ENCODE data around the gene ADH1B. TPM values are rescaled to one million over a fixed set of nuclear protein-coding genes. Genes with fewer than 3 reads are reported as not detected.
"Not testable (repeated sequence)": the region's sequence is repeated elsewhere in the genome, so short reads cannot be mapped to it uniquely, and the experiment has no call there.

ADH1B gene
- total RNA-seq, 1 donor from 2014 or later = 2.1 TPM

DNA sequence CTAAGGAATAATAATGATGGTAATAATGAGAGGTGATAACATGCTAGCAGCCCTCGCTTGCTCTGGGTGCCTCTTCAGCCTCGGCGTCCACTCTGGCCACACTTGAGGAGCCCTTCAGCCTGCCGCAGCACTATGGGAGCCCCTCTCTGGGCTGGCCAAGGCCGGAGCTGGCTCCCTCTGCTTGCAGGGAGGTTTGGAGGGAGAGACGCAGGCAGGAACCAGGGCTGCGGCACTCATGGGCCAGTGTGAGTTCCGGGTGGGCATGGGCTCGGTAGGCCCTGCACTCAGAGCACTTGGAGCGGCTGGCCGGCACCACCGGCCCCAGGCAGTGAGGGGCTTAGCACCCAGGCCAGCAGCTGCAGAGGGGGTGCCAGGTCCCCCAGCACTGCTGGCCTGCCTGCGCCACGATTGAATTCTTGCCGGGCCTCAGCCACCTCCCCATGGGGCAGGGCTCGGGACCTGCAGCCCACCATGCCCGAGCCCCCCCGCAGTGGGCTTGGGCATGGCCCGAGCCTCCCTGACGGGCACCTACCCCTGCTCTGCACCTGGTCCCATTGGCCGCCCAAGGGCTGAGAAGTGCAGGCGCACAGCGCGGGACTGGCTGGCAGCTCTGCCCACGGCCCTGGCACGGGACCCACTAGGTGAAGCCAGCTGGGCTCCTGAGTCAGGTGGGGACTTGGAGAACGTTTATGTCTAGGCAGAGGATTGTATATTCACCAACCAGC lies 38.4 kb upstream of the ADH1B start:
- TF ChIP-seq, protein P1, sequence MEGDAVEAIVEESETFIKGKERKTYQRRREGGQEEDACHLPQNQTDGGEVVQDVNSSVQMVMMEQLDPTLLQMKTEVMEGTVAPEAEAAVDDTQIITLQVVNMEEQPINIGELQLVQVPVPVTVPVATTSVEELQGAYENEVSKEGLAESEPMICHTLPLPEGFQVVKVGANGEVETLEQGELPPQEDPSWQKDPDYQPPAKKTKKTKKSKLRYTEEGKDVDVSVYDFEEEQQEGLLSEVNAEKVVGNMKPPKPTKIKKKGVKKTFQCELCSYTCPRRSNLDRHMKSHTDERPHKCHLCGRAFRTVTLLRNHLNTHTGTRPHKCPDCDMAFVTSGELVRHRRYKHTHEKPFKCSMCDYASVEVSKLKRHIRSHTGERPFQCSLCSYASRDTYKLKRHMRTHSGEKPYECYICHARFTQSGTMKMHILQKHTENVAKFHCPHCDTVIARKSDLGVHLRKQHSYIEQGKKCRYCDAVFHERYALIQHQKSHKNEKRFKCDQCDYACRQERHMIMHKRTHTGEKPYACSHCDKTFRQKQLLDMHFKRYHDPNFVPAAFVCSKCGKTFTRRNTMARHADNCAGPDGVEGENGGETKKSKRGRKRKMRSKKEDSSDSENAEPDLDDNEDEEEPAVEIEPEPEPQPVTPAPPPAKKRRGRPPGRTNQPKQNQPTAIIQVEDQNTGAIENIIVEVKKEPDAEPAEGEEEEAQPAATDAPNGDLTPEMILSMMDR (IDR thresholded peaks at IDR 0.05; ENCODE audit: insufficient read depth, low read length, severe bottlenecking) = no peak
- Histone ChIP-seq H3K4me3 (ENCODE audit: low read depth, low read length) (no peak overlapping the region), H3K36me3 (ENCODE audit: control insufficient read depth, insufficient read depth, low read length) (no peaks in the 10 kb centered on the region), H3K27me3 (ENCODE audit: control insufficient read depth, insufficient read depth, low read length) (no peaks in the 10 kb centered on the region)
- no peak for DNase-seq (ENCODE audit: low read depth)
- FAIRE-seq = no peak

DNA sequence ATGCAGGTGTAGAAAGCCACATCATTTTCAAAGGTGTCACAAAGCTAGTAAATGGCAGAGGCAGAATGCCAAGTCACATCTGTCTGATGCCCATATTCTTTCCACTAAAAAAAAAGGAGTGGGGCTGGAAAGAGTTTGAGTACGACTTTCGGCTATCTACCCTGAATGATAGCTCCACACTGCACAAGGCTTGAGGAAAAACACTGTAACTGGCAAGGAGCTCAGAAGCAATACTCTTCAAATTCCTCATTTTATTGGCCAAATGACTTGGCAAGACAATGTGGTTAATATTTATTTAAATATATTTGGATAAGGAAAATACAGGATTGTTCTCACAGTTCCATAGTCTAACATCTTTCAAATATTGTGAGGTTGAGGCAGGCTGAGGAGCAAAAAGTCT lies 36.7 kb upstream of the ADH1B start:
- H3K4me3 ChIP-seq (ENCODE audit: low read depth, low read length) = no peak overlapping the region
- no peaks in the 10 kb centered on the region for H3K27me3 ChIP-seq (ENCODE audit: control insufficient read depth, insufficient read depth, low read length)
- H3K36me3 ChIP-seq (ENCODE audit: control insufficient read depth, insufficient read depth, low read length) = no peaks in the 10 kb centered on the region
- TF ChIP-seq, protein P1 (IDR thresholded peaks at IDR 0.05; ENCODE audit: insufficient read depth, low read length, severe bottlenecking) = no peak
- DNase-seq (ENCODE audit: low read depth) (no peak), FAIRE-seq (no peak)

DNA sequence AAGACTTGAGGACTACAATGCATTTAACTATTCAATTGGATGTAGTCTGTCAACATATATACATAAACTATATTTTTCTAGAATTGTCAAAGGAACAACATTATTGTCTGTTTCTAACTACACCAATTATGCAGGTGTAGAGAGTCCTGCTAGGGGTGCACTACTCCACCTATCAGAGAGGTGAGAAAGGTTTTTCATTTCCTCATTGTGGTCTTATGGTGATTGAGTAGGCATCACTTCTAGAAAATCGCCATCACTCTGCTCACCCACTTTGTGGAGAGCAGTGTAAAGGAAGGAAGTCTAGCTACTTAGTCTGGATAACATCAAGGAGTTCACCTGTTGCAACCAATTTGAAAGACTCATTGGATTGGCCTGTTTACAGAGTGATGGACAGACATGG lies 35.8 kb upstream of the ADH1B start:
- TF ChIP-seq, protein P1 (IDR thresholded peaks at IDR 0.05; ENCODE audit: insufficient read depth, low read length, severe bottlenecking) = no peak
- DNase-seq (ENCODE audit: low read depth) (no peak), FAIRE-seq (no peak)
- Histone ChIP-seq H3K4me3 (ENCODE audit: low read depth, low read length) (no peak overlapping the region), H3K36me3 (ENCODE audit: control insufficient read depth, insufficient read depth, low read length) (no peaks in the 10 kb centered on the region), H3K27me3 (ENCODE audit: control insufficient read depth, insufficient read depth, low read length) (no peaks in the 10 kb centered on the region)

DNA sequence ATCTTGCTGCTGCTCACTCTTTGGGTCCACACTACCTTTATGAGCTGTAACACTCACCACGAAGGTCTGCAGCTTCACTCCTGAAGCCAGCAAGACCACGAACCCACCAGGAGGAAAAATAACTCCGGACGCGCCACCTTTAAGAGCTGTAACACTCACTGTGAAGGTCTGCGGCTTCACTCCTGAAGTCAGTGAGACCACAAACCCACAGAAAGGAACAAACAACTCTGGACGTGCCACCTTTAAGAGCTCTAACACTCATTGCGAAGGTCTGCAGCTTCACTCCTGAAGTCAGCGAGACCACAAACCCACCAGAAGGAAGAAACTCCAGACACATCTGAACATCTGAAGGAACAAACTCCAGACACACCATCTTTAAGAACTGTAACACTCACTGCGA lies 34.9 kb upstream of the ADH1B start:
- H3K4me3 ChIP-seq (ENCODE audit: low read depth, low read length); FAIRE-seq; H3K27me3 ChIP-seq (ENCODE audit: control insufficient read depth, insufficient read depth, low read length); H3K36me3 ChIP-seq (ENCODE audit: control insufficient read depth, insufficient read depth, low read length); DNase-seq (ENCODE audit: low read depth): not testable (repeated sequence)

DNA sequence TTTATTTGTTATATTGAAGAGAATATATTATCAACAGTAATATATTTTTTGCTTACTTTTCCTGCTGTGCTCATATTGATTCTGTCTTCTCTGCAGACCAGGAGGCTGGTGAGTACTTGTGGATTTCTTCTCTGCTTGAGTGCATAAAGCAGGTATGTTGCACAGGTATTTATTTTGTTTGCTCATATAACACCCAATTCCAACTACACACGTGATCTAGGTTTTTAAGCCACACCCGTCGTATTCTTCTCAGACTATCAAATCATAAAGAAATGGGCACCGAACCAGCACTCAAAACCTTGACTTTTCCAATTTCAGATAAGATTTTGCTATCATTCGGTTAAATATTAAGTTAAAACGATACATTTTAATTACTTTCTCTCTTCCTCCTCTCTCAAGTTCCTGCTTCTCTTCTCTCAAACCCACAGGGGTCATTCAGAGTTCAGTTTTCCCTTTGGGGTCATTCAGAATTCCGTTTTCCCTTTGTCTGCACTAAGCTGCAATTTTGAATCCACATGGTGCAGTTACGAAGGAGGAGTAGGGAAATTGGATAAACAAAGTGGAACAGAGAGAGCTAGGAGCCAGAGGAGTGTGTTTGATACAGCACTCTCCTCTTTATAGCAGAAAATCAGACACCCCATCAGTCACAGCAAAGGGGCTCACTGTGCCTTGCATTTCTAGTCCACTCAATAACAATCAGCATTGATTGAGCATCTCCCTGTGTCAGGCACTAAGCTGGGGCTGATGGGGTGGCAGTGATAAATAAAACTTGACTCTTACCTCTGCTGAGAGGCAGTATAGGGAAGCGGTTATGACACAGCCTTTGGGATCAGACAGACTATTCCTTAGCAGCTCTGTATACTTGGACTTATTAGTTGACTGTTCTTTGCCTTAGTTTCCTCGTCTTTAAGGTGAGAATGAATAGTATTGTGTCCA lies 31.7 kb upstream of the ADH1B start, which contains the start of gene ADH1C:
Gene ADH1C (minus strand): TSS at position 145 of the 936 bp plus-strand sequence. CDS start 71 bp downstream, at position 74.
- peak; percentile 12 for DNase-seq (ENCODE audit: low read depth)
- Histone ChIP-seq H3K4me3 (ENCODE audit: low read depth, low read length) (no peak within 1 kb of the TSS), H3K36me3 (ENCODE audit: control insufficient read depth, insufficient read depth, low read length) (no peaks in the 10 kb centered on the region), H3K27me3 (ENCODE audit: control insufficient read depth, insufficient read depth, low read length) (no peaks in the 10 kb centered on the region)
- no peak for FAIRE-seq
- TF ChIP-seq, protein P1 (IDR thresholded peaks at IDR 0.05; ENCODE audit: insufficient read depth, low read length, severe bottlenecking) = no peak

DNA sequence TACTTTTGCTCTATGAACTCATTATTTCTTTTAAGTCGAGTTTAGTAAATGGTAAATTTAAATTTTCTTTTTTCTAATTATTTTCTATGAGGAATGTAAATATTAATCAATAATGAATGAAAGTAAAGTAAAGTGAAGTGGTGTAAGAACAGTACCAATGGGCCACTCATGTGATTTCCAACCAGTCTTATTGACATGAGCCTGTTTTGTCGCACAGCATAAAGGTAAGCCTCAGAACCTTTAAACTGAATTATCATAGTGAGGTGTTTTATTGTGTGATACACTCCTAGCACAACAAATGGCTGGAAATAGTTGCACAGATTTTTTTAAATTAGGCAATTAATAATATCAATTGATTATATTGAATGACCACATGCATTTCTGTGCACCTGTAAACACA lies 30.3 kb upstream of the ADH1B start:
- DNase-seq (ENCODE audit: low read depth) = no peak
- no peaks in the 10 kb centered on the region for H3K27me3 ChIP-seq (ENCODE audit: control insufficient read depth, insufficient read depth, low read length)
- H3K36me3 ChIP-seq (ENCODE audit: control insufficient read depth, insufficient read depth, low read length) = no peaks in the 10 kb centered on the region
- TF ChIP-seq, protein P1 (IDR thresholded peaks at IDR 0.05; ENCODE audit: insufficient read depth, low read length, severe bottlenecking) = no peak
- H3K4me3 ChIP-seq (ENCODE audit: low read depth, low read length) = no peak overlapping the region
- no peak for FAIRE-seq
